MG63 (cell line): ENCODE results near the gene CHST3. TPM values are rescaled to one million over a fixed set of nuclear protein-coding genes. Genes with fewer than 3 reads are reported as not detected.

Source experiments
- DNase-seq: peaks from one replicate; pipeline ENCODE4 v3.0.0-alpha.2; 2020
- H3K27me3 ChIP-seq: fragments of 250-450 bp; sonication (Bioruptor Pico); 2 replicates; pipeline ENCODE4 v1.5.1; 2020; ENCODE audit warnings: mild to moderate bottlenecking, moderate library complexity
- H3K36me3 ChIP-seq: fragments of 250-450 bp; sonication (Bioruptor Pico); 2 replicates; pipeline ENCODE4 v1.5.1; 2020; ENCODE audit warnings: mild to moderate bottlenecking, moderate library complexity
- H3K4me3 ChIP-seq: fragments of 250-450 bp; sonication (Bioruptor Pico); 2 replicates; pipeline ENCODE4 v1.5.1; 2020; ENCODE audit warnings: mild to moderate bottlenecking, moderate library complexity
- H3K9me3 ChIP-seq: fragments of 250-450 bp; sonication (Bioruptor Pico); 2 replicates; pipeline ENCODE4 v1.5.1; 2020; ENCODE audit warnings: mild to moderate bottlenecking, moderate library complexity
- total RNA-seq: library from RNA; depleted of rRNA; stranded (reverse); fragments of >200 nt; shearing (Covaris generic); gene quantifications from 2 replicates; pipeline ENCODE4 v1.2.3, GENCODE V29; 2014; ENCODE audit warnings: low replicate concordance

CHST3 gene
- total RNA-seq, 1 experiment from 2014 or later: 21.7 TPM

DNA sequence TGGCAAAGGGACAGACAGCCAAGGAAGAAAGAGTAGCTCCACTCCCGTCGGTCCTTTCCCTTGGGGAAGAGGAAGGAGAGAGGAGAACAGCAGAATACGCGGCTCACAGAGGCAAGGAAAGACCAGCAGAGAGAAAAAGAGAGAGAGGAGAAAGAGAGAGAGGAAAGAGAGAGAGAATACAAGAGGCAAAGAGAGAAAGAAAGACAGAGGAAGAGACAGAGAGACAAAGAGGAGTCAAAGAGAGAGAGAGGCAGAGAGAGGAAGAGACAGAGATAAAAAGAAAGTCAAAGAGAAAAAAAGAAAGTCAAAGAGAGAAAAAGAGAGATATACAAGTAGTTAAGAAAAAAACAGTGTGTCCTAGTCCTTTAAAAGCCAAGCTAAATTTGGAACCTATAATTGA lies 23.4 kb upstream of the CHST3 start:
- no peaks in the 10 kb centered on the region for H3K36me3 ChIP-seq
- H3K9me3 ChIP-seq: peaks cover 7% of the 10 kb centered on the region; the same call in 1 of the 2 replicates
- no peak overlapping the region for H3K4me3 ChIP-seq
- no peak for DNase-seq
- no peaks in the 10 kb centered on the region for H3K27me3 ChIP-seq

- H3K9me3 ChIP-seq: peaks cover 11% of the 10 kb centered on the region; the same call in 1 of the 2 replicates
- H3K27me3 ChIP-seq: no peaks in the 10 kb centered on the region
- no peak overlapping the region for H3K4me3 ChIP-seq
- DNase-seq: no peak
- H3K36me3 ChIP-seq: no peaks in the 10 kb centered on the region
Measured at GRCh38 chr10:71941318-71941717, 22.9 kb upstream of the CHST3 start.

GRCh38 chr10:71945819-71946474 lies 18.2 kb upstream of the CHST3 start:
- no peak for DNase-seq
- H3K36me3 ChIP-seq: no peaks in the 10 kb centered on the region
- peaks cover 19% of the 10 kb centered on the region for H3K9me3 ChIP-seq

GRCh38 chr10:71946700-71947099 lies 17.5 kb upstream of the CHST3 start:
- no peak for DNase-seq
- peaks cover 19% of the 10 kb centered on the region for H3K9me3 ChIP-seq
- no peak overlapping the region for H3K4me3 ChIP-seq
- no peaks in the 10 kb centered on the region for H3K27me3 ChIP-seq
- no peaks in the 10 kb centered on the region for H3K36me3 ChIP-seq

More at GRCh38 chr10:71945819-71946474, 18.2 kb upstream of the CHST3 start:
- no peak overlapping the region for H3K4me3 ChIP-seq
- H3K27me3 ChIP-seq: no peaks in the 10 kb centered on the region

DNA sequence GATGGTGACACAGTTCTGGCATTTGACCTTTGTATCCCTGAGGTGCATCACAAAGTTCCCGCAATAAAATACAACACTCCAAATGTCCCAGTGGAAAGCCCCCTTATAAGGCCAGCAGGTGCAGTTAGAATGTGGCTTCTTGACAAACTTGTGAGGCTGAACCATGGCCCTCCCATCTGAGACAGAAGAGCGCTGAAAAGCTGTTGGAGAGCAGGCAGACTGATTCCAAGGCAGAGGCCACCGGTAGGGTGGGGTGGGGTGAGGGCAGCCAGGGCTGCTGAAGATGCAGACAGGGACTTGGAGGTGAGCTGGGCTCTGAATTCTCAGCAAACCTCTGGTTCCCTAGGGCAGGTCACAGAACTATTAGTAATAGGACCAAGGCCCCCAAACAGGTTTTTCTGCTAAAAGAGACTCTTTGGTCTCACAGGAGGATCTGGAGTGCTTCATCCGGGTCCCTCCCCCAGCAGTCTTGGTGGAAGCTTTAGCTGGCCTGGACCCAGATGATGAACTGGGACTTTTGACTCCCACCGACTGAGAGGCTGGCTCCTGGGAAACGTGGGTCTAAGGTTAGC lies 15.6 kb upstream of the CHST3 start:
- DNase-seq: no peak
- Histone ChIP-seq H3K4me3 (no peak overlapping the region), H3K9me3 (peaks cover 19% of the 10 kb centered on the region), H3K27me3 (no peaks in the 10 kb centered on the region), H3K36me3 (no peaks in the 10 kb centered on the region)

- no peaks in the 10 kb centered on the region for H3K27me3 ChIP-seq
- no peaks in the 10 kb centered on the region for H3K36me3 ChIP-seq
- H3K4me3 ChIP-seq: no peak overlapping the region
- no peak for DNase-seq
- peaks cover 22% of the 10 kb centered on the region for H3K9me3 ChIP-seq
Measured at GRCh38 chr10:71950683-71951082, 13.5 kb upstream of the CHST3 start.

DNA sequence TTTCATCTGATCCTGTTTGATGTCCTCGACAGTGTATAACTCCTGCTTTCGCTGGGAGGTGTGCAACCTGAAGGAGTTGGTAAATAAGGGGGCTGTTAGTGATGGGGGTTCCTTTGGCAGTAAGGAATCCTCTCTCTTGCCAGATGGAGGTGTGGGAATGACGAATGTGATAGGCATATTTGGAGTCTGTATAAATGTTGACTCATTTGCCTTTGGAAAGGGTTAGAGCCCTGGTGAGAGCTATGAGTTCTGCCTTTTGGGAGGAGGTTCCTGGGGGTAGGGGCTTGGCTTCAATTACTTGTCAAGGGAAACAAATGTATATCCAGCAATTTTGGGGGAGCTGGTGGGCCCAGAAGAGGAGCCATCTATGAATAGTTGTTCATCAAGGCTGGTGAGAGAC lies 11.4 kb upstream of the CHST3 start:
- no peaks in the 10 kb centered on the region for H3K27me3 ChIP-seq
- DNase-seq: no peak
- no peaks in the 10 kb centered on the region for H3K36me3 ChIP-seq
- no peak overlapping the region for H3K4me3 ChIP-seq
- H3K9me3 ChIP-seq: peaks cover 11% of the 10 kb centered on the region

- H3K4me3 ChIP-seq: no peak overlapping the region
- H3K36me3 ChIP-seq: no peaks in the 10 kb centered on the region
- peaks cover 11% of the 10 kb centered on the region for H3K9me3 ChIP-seq
- no peaks in the 10 kb centered on the region for H3K27me3 ChIP-seq
- no peak for DNase-seq
Measured at GRCh38 chr10:71957546-71958275, 6.5 kb upstream of the CHST3 start.

GRCh38 chr10:71959526-71959925 lies 4.7 kb upstream of the CHST3 start:
- Histone ChIP-seq H3K4me3 (no peak overlapping the region), H3K9me3 (peaks cover 10% of the 10 kb centered on the region), H3K27me3 (no peaks in the 10 kb centered on the region), H3K36me3 (no peaks in the 10 kb centered on the region)
- no peak for DNase-seq

DNA sequence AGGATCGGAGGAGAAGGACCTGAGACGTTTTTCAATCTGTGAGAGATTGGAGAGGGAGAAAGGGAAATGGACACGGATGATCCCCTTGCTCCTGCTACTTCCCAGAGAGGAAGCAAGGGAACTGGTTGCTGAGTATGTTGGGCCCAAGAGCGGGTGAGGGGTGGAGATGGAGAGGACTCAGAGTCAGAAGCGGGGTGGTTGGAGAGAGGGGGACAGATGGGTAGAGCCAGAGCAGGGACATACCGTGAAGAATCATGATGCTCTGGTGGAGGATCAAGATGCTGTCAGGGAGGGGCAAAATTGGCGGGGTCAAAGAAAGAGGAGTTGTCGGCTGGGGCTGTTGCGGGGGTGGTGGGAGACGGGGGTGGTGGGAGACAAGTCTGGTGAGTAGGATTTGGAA lies 2.4 kb upstream of the CHST3 start:
- H3K27me3 ChIP-seq: no peaks in the 10 kb centered on the region
- DNase-seq: no peak
- H3K9me3 ChIP-seq: no peaks in the 10 kb centered on the region
- no peak overlapping the region for H3K4me3 ChIP-seq
- H3K36me3 ChIP-seq: peaks cover 14% of the 10 kb centered on the region

GRCh38 chr10:71962901-71963300 lies 1.3 kb upstream of the CHST3 start:
- no peak for DNase-seq
- Histone ChIP-seq H3K36me3 (peaks cover 22% of the 10 kb centered on the region), H3K27me3 (no peaks in the 10 kb centered on the region), H3K4me3 (no peak overlapping the region), H3K9me3 (no peaks in the 10 kb centered on the region)

DNA sequence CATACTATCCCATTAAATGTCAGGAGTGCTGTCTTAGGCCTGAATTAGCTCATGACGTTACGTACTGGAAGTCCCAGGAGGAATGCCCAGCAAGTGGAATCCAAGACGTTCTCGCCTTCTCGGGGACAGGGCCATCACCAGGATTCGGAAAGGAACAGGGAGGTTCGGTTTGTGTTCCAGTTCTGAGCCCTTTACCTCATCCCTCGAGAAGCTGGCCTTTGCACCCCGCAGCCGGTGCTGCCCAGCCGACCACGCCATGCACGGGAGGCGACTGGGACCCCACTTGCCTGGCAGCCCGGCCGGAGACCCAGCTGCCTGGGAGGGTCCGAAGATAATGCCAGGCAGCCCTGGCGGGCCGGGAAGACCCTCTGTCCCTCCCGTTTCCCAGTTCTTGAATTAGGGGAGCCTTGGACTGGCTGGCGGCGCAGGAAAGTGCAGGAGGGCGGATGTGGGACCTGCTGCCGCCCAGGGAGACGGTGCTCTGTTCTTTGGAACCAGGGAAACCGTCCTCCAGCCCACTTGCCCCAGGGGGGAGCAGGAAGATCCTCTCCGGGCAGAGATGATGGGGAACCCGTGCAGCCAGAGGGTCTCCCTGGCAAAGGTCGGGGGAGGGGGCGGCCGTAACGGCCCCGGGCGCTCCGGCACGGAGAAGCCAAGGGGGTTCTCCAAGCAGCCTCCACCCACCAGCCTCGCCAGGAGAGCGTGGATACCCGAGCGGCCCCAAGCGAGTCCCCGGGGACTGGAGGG lies 671 bp upstream of the CHST3 start:
- peaks cover 28% of the 10 kb centered on the region for H3K36me3 ChIP-seq
- H3K27me3 ChIP-seq: no peaks in the 10 kb centered on the region
- no peak for DNase-seq
- H3K9me3 ChIP-seq: no peaks in the 10 kb centered on the region
- peak overlapping the region; percentile 92 for H3K4me3 ChIP-seq

GRCh38 chr10:71964743-71965515 lies 734 bp downstream of the CHST3 start:
- DNase-seq: peak; percentile 84
- Histone ChIP-seq H3K36me3 (peaks cover 40% of the 10 kb centered on the region), H3K27me3 (no peaks in the 10 kb centered on the region), H3K4me3 (peak overlapping the region; percentile 92), H3K9me3 (no peaks in the 10 kb centered on the region)

GRCh38 chr10:71965623-71966022 lies 1.4 kb downstream of the CHST3 start:
- H3K36me3 ChIP-seq: peaks cover 42% of the 10 kb centered on the region
- no peaks in the 10 kb centered on the region for H3K9me3 ChIP-seq
- H3K27me3 ChIP-seq: no peaks in the 10 kb centered on the region
- peak overlapping the region; percentile 92 for H3K4me3 ChIP-seq
- no peak for DNase-seq

DNA sequence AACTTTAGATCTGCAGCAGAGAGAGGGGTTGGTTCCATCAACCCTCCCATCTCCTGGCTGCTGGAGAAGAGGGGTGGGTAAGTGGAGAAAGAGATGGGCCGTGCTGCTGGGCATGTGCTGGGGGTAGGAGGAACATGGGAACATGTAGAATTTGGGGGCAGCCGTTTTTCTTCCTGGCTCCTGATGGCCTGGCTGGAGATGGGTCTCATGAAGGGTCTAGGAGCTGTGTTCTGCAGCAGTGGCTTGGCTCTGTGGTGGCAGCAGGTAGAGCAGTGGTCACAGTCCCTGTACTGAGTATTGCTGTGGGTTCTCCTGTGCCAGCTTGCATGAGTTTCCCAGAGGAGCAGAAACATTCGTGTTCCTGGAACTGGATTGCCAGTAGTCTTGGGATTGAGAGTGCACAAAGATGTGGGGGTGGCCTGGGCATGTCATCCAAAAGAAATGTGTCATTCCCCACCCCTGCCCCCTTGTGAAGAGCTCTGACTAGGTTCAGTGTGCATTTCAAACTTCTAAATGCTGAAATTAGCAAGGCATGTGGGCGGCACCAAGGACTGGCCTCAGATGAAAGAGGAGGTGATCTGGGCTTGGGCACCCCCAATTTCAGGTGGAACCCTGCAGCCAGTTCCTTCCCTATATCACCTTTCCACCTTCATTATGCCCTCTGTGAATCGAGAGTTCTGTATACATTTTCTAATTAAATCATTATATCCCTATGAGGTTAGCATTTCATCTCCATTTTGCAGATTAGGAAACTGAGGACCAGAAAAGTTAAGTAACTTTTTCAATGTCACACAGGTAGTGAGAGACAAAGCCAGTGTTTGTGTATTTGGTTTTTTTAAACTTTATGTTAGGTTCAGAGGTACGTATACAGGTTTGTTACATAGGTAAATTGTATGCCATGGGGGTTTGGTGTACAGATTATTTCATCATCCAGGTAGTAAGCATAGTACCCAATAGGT lies 2.1 kb downstream of the CHST3 start:
- peak; percentile 86 for DNase-seq
- H3K4me3 ChIP-seq: peak overlapping the region; percentile 92
- no peaks in the 10 kb centered on the region for H3K27me3 ChIP-seq
- H3K36me3 ChIP-seq: peaks cover 47% of the 10 kb centered on the region
- no peaks in the 10 kb centered on the region for H3K9me3 ChIP-seq
